ENCODE measurements around the gene UBE3D.
A peak's percentile ranks its signal among the peaks of the same experiment; 100 is the strongest.

Gene UBE3D, protein sequence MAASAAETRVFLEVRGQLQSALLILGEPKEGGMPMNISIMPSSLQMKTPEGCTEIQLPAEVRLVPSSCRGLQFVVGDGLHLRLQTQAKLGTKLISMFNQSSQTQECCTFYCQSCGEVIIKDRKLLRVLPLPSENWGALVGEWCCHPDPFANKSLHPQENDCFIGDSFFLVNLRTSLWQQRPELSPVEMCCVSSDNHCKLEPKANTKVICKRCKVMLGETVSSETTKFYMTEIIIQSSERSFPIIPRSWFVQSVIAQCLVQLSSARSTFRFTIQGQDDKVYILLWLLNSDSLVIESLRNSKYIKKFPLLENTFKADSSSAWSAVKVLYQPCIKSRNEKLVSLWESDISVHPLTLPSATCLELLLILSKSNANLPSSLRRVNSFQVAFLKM

DNA sequence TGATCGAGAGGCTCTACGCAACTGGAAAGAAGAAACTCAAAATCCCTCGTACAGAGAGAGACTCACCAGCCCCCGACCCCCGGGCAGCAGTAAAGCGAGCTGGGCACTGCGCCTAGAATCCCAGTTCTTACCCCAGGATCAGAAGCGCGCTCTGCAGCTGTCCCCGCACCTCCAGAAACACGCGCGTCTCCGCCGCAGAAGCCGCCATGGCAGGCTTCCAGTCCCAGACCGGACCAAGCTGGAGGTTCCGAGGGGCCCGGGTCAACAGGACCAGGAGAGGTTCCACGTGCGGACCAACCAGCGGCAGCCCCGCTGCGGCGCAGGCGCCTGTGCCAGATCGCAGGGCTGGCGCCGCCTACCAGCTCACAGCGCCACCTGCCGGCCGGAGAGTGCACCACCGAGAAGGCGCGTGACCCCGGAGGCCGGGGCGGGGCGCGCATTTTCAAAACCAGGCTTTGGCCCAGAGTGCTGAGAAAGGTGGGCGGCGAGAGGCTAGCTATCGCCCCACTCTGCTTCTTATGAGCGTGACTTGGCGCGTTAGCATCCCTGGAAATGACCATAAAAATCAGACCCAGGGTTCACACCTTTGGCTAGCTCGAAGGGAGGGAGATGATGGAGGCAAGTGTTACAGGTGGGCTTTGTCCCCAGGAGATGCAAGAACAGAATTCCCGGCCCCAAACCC, at the start of gene UBE3D:
TSS of gene UBE3D (minus strand) at position 331 of the 682 bp plus-strand sequence. CDS start at position 208, 123 bp downstream.
- DNase-seq (ENCODE audit: low read depth in 2 of 2), result peak; percentile 92 to 94

DNA sequence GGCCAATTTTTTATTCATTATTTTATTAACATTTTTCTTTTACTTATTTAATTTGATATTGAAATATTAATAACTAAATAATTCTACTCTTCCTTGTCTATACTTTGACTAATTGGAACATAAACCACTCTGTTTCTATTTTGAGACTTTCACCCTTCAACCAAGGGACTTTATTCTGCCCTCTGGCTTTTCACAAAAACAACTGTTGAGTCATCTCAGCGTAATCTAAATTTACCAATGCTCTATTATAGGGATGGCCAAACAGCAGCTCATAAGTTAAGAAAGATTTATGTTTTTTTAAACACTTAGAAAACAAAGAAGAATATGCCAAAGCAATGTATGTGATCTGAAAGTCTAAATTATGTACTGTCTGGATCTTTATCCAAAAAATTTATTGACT, 48.5 kb upstream of the UBE3D start:
- no peak for DNase-seq (ENCODE audit: low read depth in 2 of 2)

DNA sequence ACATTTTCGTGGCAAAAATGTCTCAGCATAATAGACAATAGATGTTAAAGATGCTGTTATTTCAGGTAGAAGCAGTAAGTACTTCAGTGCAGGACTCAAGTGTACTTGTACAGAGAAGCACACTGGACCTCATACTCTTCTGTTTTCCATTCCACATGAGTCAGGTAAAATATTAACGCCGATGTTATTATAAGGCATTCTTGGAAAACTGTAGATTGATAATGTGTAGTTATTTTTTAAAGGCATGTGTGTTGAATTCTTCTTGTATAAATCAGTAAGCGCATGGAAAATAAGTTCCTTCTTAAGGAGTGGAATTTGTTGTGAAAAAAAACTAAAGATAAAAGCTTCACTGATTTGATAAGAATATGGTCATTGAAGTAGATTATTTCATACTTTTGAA, 47.6 kb upstream of the UBE3D start:
- no peak for DNase-seq (ENCODE audit: low read depth in 2 of 2)

DNA sequence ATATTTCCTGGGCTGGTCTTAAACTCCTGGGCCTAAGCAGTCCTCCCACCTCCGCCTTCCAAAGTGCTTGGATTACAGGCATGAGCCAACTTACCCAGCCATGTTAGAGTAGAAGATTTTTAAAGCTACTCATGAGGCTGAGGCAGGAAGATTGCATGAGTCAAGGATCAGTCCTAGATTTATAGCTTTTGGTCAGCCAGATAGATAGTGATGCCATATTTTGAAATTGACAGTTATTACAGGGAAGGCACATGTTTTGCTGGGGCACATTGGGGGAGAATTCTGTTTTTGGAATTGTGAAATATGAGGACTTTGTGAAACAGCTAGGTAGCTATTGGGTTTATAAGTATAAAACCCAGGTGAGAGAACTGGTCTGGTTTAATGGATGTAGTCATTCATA, 42.7 kb upstream of the UBE3D start:
- DNase-seq (ENCODE audit: low read depth in 2 of 2), result no peak

DNA sequence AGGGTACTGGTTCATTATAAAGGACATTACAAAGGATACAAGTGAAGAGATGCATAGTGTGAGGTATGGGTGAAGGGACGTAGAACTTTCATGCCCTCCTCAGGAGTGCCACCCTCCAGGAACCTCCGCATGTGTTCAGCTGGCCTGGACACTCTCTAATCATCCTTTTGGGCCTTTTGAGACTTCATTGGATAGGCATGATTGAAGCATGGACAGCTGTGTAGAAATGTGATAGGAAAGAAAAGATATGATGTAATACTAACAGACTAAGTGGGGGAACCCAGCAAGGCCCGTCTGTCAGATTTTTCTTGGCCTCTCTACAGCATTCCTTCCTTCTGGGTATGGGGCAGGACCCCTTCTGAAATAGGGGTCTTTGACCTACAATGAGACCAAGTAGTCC, 32.9 kb upstream of the UBE3D start:
- DNase-seq (ENCODE audit: low read depth in 2 of 2), result no peak

DNA sequence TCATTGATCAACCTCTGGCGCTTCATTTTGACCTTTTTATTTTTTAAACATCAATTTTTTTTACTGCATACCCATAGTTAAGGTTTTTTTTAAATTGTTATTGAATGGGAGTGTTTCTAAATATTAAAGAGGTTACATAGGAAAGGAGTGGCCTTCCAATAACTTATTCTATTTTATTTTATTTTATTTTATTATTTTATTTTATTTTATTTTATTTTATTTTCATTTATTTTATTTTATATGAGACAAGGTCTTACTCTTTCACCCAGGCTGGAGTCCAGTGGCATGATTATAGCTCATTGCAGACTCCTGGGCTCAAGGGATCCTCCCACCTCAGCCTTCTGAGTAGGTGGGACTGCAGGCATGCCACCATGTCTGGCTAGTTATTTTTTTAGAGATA, 32.0 kb upstream of the UBE3D start:
- no peak for DNase-seq (ENCODE audit: low read depth in 2 of 2)

DNA sequence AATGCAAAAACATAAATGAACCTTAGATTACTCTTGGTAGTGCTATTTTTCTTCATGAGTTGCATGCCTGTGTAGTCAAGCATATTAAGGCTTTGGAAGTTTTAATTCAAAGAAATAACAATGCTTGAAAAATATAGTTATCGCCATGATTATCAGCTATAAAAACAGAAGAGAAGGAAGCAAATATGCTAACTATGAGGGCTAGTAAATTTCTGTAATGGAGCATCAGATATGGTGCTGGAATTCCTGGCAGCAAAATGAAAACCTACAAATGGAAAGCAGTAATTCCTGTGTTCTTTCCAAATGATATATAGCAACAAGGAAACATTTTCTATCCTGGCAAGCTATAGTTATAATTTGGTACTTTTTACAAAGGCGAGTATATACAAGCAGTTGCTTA, 31.6 kb upstream of the UBE3D start:
- no peak for DNase-seq (ENCODE audit: low read depth in 2 of 2)

DNA sequence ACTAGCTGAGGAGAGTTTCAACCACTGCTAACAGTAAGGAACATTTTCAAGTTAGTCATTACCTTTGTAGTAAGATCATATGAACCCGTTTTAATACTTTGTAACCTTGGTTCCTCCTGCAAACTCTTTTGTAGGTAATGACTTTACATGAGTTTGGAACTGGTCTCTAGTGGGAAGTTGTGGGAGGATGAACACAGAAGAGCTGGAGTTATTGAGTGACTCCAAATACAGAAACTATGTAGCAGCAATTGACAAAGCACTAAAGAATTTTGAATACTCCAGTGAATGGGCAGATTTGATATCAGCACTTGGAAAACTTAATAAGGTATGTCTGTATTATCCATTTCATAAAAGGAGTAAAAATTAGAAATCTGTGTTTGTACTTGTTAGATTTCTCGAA, 31.1 kb upstream of the UBE3D start:
- DNase-seq (ENCODE audit: low read depth in 2 of 2), result no peak

DNA sequence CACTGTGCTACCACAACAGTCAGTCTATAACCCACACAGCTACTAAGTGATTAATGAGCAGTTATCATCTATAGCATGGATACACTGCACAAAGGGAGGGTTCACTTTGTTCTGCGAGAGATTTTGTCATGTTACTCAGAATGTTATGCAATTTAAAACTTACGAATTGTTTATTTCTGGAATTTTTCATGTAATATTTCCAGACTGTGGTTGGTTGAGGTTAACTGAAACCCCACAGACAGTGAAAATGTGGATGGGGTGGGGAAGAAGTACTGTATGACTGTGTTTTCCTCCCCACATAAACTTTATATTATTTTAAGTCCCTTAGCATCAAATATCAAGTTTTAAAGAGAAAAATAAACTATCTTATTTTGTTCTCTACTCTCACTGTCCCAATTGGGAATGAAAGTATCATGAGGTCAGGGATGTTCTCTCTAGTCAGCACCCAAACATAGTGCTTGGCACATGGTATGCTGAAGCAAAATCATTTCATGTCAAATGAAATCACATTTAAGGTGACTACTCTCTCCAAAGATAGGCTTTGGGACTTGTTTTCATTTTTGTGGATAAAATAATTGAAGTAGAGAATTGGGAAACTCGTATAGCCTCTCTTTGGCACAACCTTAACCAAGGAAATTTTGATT, 27.2 kb upstream of the UBE3D start:
- DNase-seq (ENCODE audit: low read depth in 2 of 2), result no peak

DNA sequence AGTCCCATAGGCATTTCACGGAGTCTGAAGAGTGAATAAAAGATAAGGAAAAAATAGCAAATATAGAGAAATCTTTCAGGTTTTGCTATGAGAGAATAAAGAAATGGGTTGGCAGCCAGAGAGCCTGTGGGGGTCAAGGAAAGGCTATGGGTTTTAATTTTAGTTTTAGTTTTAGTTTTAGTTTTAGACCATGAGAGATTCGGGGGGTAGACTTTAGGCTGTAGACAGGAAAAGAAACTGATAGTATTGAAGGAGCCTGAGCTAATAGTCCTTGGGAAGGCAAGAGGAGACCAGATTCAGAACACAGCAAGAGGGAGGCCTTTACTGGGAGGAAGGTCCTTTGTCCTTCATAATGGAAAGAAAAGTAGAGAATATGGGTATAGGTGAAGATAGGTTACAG, 21.1 kb upstream of the UBE3D start:
- no peak for DNase-seq (ENCODE audit: low read depth in 2 of 2)

DNA sequence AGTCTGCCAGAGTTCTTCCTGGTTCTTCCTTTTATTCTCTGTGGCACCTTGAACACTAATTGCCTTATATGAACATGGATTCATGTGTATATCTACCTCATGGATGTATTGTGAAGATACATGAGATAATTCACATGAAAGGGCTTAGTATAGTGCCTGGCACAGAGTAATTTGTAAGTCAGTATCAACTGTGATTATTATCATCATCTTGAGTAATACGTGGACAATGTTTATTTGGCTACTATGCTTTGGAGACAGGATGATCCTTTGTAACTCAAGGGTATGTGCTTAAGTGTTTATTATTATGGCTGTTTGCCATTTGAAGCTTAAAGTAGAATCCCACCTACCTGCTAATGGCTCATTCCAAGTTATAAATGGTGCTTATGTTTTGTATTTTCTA, 17.8 kb upstream of the UBE3D start:
- no peak for DNase-seq (ENCODE audit: low read depth in 2 of 2)

DNA sequence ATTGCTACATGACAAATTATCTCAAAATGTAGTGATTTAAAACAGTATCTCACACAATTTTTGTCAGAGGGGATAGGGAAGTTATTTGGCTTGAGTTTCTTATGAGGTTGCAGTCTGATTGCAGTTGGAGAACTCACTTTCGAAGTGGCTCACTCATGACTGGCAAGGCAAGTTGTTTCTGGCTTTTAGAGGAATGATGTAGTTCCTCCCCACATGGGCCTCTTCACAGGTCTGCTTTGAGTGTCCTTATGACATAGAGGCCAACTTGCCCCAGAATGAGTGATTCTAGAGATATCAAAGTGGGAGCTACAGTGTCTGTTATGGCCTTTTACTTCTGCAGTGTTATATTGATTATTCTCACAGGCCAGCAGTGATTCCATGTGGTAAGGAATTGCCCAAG, 8.0 kb upstream of the UBE3D start:
- no peak for DNase-seq (ENCODE audit: low read depth in 2 of 2)

DNA sequence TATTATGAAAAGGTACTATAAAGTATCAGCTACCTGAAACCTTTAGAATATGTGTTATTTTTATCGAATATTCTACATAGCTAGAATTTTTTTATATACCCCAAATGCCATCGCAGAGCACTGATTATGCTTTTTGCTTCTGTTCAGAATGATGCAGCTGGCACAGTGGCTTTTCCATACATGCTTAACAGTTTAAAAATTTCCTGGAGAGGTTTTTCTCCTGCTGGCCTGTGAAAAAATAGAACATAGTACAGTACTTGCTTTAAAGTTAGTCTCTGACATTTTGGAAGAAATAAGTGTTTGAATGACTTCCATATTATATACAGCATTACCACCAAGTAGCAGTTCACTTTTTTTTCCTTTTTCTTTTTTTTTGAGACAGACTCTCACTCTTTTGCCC, 7.1 kb upstream of the UBE3D start:
- DNase-seq (ENCODE audit: low read depth in 2 of 2), result no peak

DNA sequence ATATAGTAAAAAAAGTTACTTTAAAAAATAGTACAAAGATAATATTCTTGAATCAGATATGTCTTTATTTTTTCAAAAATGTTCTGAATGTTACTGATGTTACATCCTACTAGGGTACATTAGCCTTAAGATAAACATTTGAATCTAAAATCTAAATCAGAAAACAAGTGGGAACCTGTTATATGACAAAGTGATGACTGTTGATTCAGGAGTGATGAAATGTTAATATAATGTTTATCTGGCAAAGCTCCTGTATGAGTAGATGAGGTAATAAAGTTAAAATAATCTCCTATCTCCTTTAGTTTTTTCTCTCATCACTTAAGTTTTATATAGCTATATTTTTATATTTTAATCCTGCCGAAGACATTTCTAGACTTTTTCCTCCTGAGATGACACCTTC, 6.1 kb upstream of the UBE3D start:
- DNase-seq (ENCODE audit: low read depth in 2 of 2), result no peak

DNA sequence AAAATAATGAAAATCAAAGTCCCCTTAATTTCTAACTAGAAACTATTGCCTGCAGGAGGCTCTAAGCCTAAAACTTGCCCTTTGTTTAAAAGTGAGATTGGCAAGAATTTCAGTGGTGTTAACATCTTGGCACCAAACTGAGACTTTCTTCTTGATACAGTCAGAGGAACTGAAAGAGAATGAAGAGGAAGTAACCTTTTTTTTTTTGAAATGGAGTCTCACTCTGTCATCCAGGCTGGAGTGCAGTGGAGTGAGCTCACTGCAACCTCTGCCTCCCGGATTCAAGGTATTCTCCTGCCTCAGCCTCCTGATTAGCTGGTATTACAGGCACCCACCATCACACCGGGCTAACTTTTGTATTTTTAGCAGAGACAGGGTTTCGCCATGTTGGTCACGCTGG, 5.4 kb upstream of the UBE3D start:
- DNase-seq (ENCODE audit: low read depth in 2 of 2), result no peak

DNA sequence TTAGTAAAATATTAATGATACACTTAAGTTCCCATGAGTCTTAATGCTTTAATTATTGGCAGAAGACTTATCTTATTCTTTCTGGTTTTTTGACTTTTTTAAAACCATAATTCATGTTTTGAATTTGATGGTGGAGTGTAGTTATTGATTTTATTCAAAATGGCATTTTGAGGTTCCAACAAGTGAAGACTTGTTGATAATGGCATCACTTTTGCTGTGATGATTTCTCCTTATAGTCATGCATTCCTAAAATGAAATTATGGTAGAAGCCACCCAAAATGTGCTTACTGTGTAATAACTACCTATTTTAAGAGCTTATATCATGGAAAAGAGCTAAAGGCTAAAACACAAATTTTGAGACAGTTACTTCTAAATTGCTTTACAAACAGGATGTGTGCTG, 4.0 kb upstream of the UBE3D start:
- no peak for DNase-seq (ENCODE audit: low read depth in 2 of 2)

DNA sequence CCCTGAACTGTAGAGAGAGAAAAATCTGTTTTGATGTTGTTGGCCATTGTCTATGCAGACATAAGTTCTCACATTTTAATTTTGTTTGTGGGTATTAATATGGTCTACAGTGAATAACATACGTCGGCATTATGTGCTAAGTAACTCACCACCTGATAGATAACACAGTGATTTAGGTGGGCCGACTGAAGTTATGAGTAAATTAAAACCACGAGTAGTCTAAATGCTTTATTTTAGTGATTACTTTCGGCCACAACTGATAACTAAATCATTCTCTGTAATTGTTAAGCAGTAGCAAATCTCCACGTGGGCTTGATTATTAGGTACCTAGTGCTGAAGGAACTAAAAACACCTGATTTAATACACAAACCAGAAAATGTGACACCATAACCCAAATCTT, 3.0 kb upstream of the UBE3D start:
- no peak for DNase-seq (ENCODE audit: low read depth in 2 of 2)

DNA sequence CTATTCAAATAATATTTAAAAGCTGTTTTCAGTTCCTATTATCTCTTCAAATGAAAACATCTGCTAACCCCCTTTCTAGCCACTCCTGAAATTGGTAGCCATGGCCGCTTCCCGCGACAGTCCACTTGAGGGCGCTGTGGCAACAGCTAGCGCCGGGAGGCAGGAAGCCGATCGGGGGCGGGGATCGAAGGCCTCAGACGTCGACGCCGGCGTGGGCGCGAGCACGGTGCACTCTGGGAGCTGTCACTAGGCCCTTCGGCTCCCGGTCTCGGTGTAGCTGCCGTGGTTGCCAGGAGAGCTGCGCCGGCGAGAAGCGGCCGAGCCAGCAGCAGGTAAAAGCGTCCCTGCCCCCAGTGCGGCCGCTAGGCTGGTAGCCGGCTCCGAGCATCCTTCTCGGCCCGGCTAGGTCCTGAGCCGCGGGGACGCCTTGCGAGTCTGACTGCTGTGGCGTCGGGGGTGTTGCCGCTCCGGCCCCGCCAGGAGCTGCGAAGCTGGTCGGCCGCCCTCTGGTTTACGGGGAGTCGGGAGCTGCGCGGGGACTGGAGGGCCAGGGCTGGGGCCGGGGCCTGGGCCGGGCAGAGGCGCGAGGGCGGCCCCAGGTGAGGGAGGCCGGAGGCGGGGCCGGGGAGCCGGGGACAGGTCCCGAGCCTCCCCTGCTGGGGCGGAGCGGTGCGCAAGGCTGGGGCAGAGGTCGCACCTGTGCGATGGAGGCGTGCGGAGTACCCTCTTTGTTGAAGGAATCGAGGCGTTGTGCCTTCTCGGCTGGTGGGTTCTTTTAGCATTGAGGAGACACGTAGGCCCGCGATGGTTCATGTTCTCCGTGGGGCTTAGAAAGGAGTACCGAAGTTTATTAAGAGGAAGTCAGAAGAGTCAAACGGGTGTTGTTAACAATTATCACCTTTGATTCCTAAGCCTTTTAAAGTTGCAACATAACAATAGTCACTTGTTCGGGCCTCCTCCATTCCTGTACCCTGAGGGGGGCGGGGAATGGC, 2.1 kb upstream of the UBE3D start, which contains the start of gene DOP1A:
TSS of gene DOP1A (plus strand) at position 224 of the 992 bp plus-strand sequence. CDS start 29,307 bp downstream, outside the sequence.
- DNase-seq (ENCODE audit: low read depth in 2 of 2), result peak; percentile 97

DNA sequence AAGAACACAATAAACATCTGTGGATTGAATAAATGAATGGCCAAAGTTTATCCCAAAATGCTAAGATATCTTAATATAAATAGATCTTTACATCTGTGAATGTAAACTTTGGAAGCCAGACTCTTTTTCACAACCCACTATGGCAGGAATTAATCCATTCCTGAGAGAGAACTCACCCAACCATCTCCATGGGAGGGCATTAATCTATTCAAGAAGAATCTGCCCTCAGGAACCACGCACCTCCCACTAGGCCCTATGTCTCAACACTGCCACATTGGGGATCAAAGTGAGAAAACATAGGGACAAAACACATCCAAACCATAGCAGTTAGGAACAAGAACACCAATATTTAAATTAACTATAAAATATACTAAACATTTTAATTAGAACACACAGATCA, 3.4 kb downstream of the UBE3D start:
- no peak for DNase-seq (ENCODE audit: low read depth in 2 of 2)

DNA sequence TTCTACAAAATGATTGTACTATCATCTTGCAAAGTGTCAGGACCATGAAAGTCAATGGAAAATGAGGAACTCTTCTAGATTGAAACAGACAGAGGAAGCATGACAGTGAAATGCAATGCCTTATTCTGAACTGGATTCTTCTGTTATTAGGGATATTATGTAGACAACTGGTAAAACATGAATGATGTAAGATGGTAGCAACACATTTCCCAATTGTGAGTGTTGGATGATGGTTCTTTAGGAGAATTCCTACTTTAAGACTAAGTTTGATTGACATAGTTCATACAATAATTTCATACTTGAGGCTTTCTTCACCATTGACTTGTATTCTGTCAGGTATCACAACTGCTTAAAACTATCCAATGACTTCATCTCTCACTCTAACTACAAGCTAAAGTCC, 4.5 kb downstream of the UBE3D start:
- DNase-seq (ENCODE audit: low read depth in 2 of 2), result no peak

DNA sequence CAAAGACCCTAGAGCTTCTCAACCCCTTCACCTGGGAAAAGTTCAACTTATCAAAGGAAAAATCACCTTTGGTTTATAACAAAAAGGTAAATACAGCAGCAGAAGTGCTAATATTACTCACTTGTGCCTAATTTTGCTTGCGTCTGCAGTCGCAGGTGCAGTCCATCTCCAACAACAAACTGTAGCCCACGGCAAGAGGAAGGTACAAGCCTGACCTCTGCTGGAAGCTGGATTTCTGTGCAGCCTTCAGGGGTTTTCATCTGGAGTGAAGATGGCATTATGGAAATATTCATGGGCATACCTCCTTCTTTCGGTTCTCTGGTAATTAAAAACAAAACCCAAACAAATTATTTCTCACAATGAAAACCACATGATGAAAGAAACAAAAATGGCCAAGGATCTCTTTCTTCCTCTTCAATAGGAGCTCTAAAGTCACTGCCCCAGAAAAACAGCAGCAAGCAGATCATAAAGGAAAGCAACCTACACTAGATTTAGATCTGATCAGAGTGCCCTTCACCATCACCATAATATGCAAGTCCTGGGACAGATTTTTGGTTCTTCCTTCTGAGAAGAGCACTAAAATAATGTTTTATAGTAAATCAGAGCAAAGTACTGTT, 7.8 kb downstream of the UBE3D start:
- no peak for DNase-seq (ENCODE audit: low read depth in 2 of 2)

All from stimulated activated CD4-positive, alpha-beta T cell treated with anti-CD3 and anti-CD28 coated beads, Interleukin-4, amount 100 ng/mL, for 48 hours (primary cell).